Smooth muscle cell (in vitro differentiated cells): Measurements from ENCODE around the gene NELL1. TPM values are rescaled to one million over a fixed set of nuclear protein-coding genes. Genes with fewer than 3 reads are reported as not detected.
A peak's percentile ranks its signal among the peaks of the same experiment; 100 is the strongest.

ENCODE experiments used
- DNase-seq: peaks from one replicate; lab custom pipeline; 2025; ENCODE audit not compliant: unreplicated experiment; lab: John Stamatoyannopoulos, UW
- H2AFZ ChIP-seq: fragments of 200-600 bp; sonication (generic); 2 replicates; pipeline ENCODE4 v1.6.0; 2016; ENCODE audit warnings: antibody characterized with exemption, low read depth, mild to moderate bottlenecking
- H3F3A ChIP-seq: fragments of 200-600 bp; sonication (generic); 2 replicates; pipeline ENCODE4 v1.6.0; 2017; ENCODE audit warnings: antibody characterized with exemption, low read depth
- H3K27ac ChIP-seq: fragments of 200-600 bp; sonication (generic); 2 replicates; pipeline ENCODE4 v1.5.1; 2016; ENCODE audit warnings: low read depth, mild to moderate bottlenecking
- H3K27me3 ChIP-seq: fragments of 200-600 bp; sonication (generic); 2 replicates; pipeline ENCODE4 v1.6.1; 2016; ENCODE audit warnings: low read depth, mild to moderate bottlenecking
- H3K36me3 ChIP-seq: fragments of 200-600 bp; sonication (generic); 2 replicates; pipeline ENCODE4 v1.5.1; 2016; ENCODE audit warnings: low read depth
- H3K4me1 ChIP-seq: fragments of 200-600 bp; sonication (generic); 2 replicates; pipeline ENCODE4 v1.5.1; 2016; ENCODE audit warnings: low read depth
- H3K4me2 ChIP-seq: fragments of 200-600 bp; sonication (generic); 2 replicates; pipeline ENCODE4 v1.6.0; 2016; ENCODE audit warnings: mild to moderate bottlenecking
- H3K4me3 ChIP-seq: fragments of 200-600 bp; sonication (generic); 2 replicates; pipeline ENCODE4 v1.5.1; 2016; ENCODE audit warnings: mild to moderate bottlenecking
- H3K79me2 ChIP-seq: fragments of 200-600 bp; sonication (generic); 2 replicates; pipeline ENCODE4 v1.6.0; 2016; ENCODE audit warnings: low read depth, mild to moderate bottlenecking
- H3K9ac ChIP-seq: fragments of 200-600 bp; sonication (generic); 2 replicates; pipeline ENCODE4 v1.6.0; 2016; ENCODE audit warnings: low read depth
- H3K9me3 ChIP-seq: fragments of 200-600 bp; sonication (generic); replicated peaks from 2 replicates; pipeline ENCODE4 v1.5.1; 2016; ENCODE audit warnings: low read depth
- H4K20me1 ChIP-seq: fragments of 200-600 bp; sonication (generic); 2 replicates; pipeline ENCODE4 v1.6.0; 2016; ENCODE audit warnings: low read depth
- WGBS: methylation state at CpG from one replicate; pipeline ENCODE4 v1.1.7; 2016; ENCODE audit warnings: low lambda C conversion rate; 5-methylcytosine and 5-hydroxymethylcytosine counted together
- polyA plus RNA-seq: library from polyadenylated mRNA; unstranded; fragments of >200 nt; fragmentation: Nextera tagmentation; extraction: Ambion mirVana; gene quantifications from 2 replicates; pipeline ENCODE4 v1.2.1, GENCODE V29; 2016
- total RNA-seq: library from RNA; depleted of rRNA; stranded (reverse); fragments of >200 nt; gene quantifications from 2 replicates; pipeline ENCODE4 v1.2.3, GENCODE V29; 2014
- TF ChIP-seq, protein P1 (sequence below): fragments of 200-600 bp; sonication (generic); IDR thresholded peaks from 2 replicates; pipeline ENCODE4 v1.5.1; 2017; ENCODE audit warnings: borderline replicate concordance, mild to moderate bottlenecking, antibody characterized with exemption; ENCODE audit not compliant: insufficient read depth, poor library complexity, severe bottlenecking

NELL1 gene
- total and polyA plus RNA-seq, 2 experiments from 2014 or later = not detected

DNA sequence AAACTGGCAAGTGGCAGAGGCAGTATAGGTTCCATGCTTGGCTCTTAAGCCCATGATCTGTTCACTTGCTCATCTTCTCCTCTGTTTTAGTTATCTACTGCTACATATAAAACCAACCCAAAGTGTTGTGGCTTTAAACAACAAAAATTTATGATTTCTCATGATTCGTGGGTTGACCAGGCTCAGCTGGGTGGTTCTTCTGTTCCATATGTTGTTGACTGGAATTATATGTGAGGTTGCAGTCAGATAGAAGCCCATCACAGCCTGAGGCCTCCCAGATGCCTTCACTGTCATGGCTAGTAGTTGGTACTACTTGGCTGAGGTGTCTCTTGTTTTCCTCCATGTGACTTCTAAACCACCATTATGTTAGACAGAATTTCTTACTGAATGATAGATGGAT lies 632.6 kb downstream of the NELL1 start:
- Histone ChIP-seq H3K27ac (no peak overlapping the region), H2AFZ (no peak overlapping the region), H3K9ac (no peak overlapping the region), H3K4me1 (no peaks in the 10 kb centered on the region), H3K4me2 (no peak overlapping the region), H3K4me3 (no peak overlapping the region), H3K36me3 (no peaks in the 10 kb centered on the region), H3K9me3 (no peaks in the 10 kb centered on the region), H3K79me2 (no peaks in the 10 kb centered on the region), H3K27me3 (no peaks in the 10 kb centered on the region), H3F3A (no peaks in the 10 kb centered on the region), H4K20me1 (no peaks in the 10 kb centered on the region)
- 83% methylated on average over 1 of the region's 1 CpG for WGBS
- TF ChIP-seq, protein P1, sequence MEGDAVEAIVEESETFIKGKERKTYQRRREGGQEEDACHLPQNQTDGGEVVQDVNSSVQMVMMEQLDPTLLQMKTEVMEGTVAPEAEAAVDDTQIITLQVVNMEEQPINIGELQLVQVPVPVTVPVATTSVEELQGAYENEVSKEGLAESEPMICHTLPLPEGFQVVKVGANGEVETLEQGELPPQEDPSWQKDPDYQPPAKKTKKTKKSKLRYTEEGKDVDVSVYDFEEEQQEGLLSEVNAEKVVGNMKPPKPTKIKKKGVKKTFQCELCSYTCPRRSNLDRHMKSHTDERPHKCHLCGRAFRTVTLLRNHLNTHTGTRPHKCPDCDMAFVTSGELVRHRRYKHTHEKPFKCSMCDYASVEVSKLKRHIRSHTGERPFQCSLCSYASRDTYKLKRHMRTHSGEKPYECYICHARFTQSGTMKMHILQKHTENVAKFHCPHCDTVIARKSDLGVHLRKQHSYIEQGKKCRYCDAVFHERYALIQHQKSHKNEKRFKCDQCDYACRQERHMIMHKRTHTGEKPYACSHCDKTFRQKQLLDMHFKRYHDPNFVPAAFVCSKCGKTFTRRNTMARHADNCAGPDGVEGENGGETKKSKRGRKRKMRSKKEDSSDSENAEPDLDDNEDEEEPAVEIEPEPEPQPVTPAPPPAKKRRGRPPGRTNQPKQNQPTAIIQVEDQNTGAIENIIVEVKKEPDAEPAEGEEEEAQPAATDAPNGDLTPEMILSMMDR = no peak
- no peak for DNase-seq

DNA sequence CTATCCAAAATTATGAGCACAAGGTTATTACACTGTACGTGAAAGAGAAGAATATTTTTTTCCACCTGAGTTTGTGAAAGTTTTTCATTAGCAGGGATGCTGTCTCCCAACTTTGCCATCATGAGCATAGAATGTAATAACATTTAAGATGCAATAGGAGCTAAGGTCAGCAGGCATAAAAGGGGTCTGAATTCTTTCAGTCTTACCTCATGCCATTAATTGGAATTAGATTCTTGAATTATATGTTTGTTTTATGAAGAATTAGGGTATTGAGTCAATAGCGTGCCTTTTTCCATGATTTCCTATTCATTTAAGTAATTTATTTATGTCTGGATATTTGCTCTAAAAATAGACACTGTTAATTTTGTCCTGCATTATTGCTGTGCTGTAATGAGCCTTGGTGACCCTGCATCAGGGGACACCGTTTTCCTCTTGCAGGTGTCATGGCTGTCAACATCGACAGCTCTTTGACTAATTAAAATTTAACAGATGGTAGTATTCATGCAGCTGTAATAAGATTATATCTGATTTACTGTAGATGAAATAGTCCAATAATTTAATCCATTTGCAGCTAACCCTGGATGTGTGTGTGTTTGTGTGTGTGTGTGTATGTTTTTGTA lies 637.5 kb downstream of the NELL1 start:
- Histone ChIP-seq H3K27me3 (no peaks in the 10 kb centered on the region), H3K79me2 (no peaks in the 10 kb centered on the region), H2AFZ (no peak overlapping the region), H3K4me2 (no peak overlapping the region), H3F3A (no peaks in the 10 kb centered on the region), H4K20me1 (no peaks in the 10 kb centered on the region), H3K27ac (no peak overlapping the region), H3K36me3 (no peaks in the 10 kb centered on the region), H3K4me3 (no peak overlapping the region), H3K9ac (no peak overlapping the region), H3K4me1 (no peaks in the 10 kb centered on the region), H3K9me3 (no peaks in the 10 kb centered on the region)
- TF ChIP-seq, protein P1 = no peak
- no peak for DNase-seq
- 92% methylated on average over 4 of the region's 4 CpGs for WGBS

DNA sequence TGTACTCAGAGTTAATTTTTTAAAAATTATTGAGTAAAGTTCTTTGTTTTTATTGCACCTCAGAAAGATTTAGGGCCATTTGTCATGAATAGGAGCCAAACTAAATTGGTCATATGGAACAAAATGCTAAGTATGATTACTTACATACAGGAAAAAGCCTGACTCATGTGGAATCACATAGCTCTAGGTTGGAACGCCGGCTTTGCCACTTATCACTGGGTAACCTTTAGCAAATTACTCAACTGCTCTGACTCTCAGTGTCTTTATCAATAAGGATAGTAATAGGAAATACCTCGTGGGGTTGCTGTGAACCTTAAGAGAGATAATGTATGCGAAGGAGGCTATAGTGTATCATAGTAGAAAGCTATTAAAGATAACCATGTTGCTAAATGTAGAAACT lies 638.5 kb downstream of the NELL1 start:
- Histone ChIP-seq H3K27ac (no peak overlapping the region), H3F3A (no peaks in the 10 kb centered on the region), H3K9me3 (no peaks in the 10 kb centered on the region), H3K4me3 (no peak overlapping the region), H2AFZ (peak overlapping the region; percentile 13), H3K36me3 (no peaks in the 10 kb centered on the region), H3K9ac (no peak overlapping the region), H3K4me1 (no peaks in the 10 kb centered on the region), H3K27me3 (no peaks in the 10 kb centered on the region), H3K79me2 (no peaks in the 10 kb centered on the region), H4K20me1 (no peaks in the 10 kb centered on the region), H3K4me2 (no peak overlapping the region)
- TF ChIP-seq, protein P1 = no peak
- WGBS = 28% methylated on average over 4 of the region's 4 CpGs
- DNase-seq = no peak

DNA sequence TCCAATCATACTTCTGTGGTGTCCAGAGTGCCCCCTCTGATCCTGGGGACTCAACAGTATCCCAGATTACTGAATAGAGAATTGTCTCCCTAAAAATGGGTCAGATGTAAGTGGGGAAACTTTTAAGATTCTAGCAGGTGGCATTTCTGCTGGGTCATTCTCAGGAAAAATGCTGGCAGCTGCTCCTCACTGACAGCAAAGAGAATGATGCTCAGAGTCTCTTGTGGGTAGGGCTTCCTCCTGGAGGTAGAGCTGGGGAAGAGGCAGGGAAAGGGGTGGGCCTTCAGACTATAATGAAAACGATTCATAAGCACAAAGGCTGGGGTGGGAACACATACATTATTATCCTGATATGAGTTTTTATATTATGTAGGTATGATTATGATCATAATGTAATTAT lies 647.2 kb downstream of the NELL1 start:
- Histone ChIP-seq H3K4me1 (no peaks in the 10 kb centered on the region), H2AFZ (no peak overlapping the region), H3F3A (no peaks in the 10 kb centered on the region), H4K20me1 (no peaks in the 10 kb centered on the region), H3K27ac (no peak overlapping the region), H3K9me3 (no peaks in the 10 kb centered on the region), H3K4me2 (no peak overlapping the region), H3K27me3 (no peaks in the 10 kb centered on the region), H3K9ac (no peak overlapping the region), H3K79me2 (no peaks in the 10 kb centered on the region), H3K4me3 (no peak overlapping the region), H3K36me3 (no peaks in the 10 kb centered on the region)
- no peak for DNase-seq
- TF ChIP-seq, protein P1 = no peak
- 48% methylated on average over 1 of the region's 1 CpG for WGBS
